ENCODE measurements around the gene TKTL1. TPM values are rescaled to one million over a fixed set of nuclear protein-coding genes. Genes with fewer than 3 reads are reported as not detected.
A peak's percentile ranks its signal among the peaks of the same experiment; 100 is the strongest.

Gene TKTL1
- total RNA-seq, 1 donor from 2014 or later: 0.91 TPM

- no peaks in the 10 kb centered on the region for H3K9me3 Mint-ChIP-seq
These were observed 63.2 kb downstream of the TKTL1 start for GRCh38 chrX:154358829-154359228.

GRCh38 chrX:154359362-154360154 lies 64.0 kb downstream of the TKTL1 start:
- Mint-ChIP-seq H3K36me3 (ENCODE audit: low read depth) (peaks cover 8% of the 10 kb centered on the region), H3K9me3 (no peaks in the 10 kb centered on the region)
- no peak for TF ChIP-seq CTCF (conservative IDR thresholded peaks at IDR 0.05)

More at GRCh38 chrX:154358829-154359228, 63.2 kb downstream of the TKTL1 start:
- peaks cover 8% of the 10 kb centered on the region for H3K36me3 Mint-ChIP-seq (ENCODE audit: low read depth)
- H3K4me3 Mint-ChIP-seq: peak overlapping the region; percentile 47
- H3K27me3 Mint-ChIP-seq (ENCODE audit: low read depth): peaks cover 5% of the 10 kb centered on the region
- TF ChIP-seq CTCF (conservative IDR thresholded peaks at IDR 0.05): no peak
- DNase-seq (ENCODE audit: low read depth, low spot score): no peak
- H3K27ac Mint-ChIP-seq (ENCODE audit: unreplicated experiment): no peak overlapping the region
- no peaks in the 10 kb centered on the region for H3K4me1 Mint-ChIP-seq

GRCh38 chrX:154360155-154360713 lies 64.6 kb downstream of the TKTL1 start:
- Mint-ChIP-seq H3K36me3 (ENCODE audit: low read depth) (peaks cover 8% of the 10 kb centered on the region), H3K4me1 (no peaks in the 10 kb centered on the region), H3K4me3 (no peak overlapping the region), H3K27me3 (ENCODE audit: low read depth) (peaks cover 5% of the 10 kb centered on the region), H3K9me3 (no peaks in the 10 kb centered on the region), H3K27ac (ENCODE audit: unreplicated experiment) (no peak overlapping the region)
- DNase-seq (ENCODE audit: low read depth, low spot score): no peak
- no peak for TF ChIP-seq CTCF (conservative IDR thresholded peaks at IDR 0.05)

More at GRCh38 chrX:154359362-154360154, 64.0 kb downstream of the TKTL1 start:
- H3K27me3 Mint-ChIP-seq (ENCODE audit: low read depth): peaks cover 5% of the 10 kb centered on the region
- no peak overlapping the region for H3K4me3 Mint-ChIP-seq
- no peak for DNase-seq (ENCODE audit: low read depth, low spot score)
- no peak overlapping the region for H3K27ac Mint-ChIP-seq (ENCODE audit: unreplicated experiment)
- no peaks in the 10 kb centered on the region for H3K4me1 Mint-ChIP-seq

GRCh38 chrX:154362085-154362742 lies 66.6 kb downstream of the TKTL1 start:
- H3K36me3 Mint-ChIP-seq (ENCODE audit: low read depth): peaks cover 8% of the 10 kb centered on the region
- no peak overlapping the region for H3K27ac Mint-ChIP-seq (ENCODE audit: unreplicated experiment)
- H3K9me3 Mint-ChIP-seq: no peaks in the 10 kb centered on the region
- no peaks in the 10 kb centered on the region for H3K4me1 Mint-ChIP-seq
- peaks cover 5% of the 10 kb centered on the region for H3K27me3 Mint-ChIP-seq (ENCODE audit: low read depth)
- no peak for TF ChIP-seq CTCF (conservative IDR thresholded peaks at IDR 0.05)
- no peak overlapping the region for H3K4me3 Mint-ChIP-seq
- DNase-seq (ENCODE audit: low read depth, low spot score): no peak

- Mint-ChIP-seq H3K4me1 (no peaks in the 10 kb centered on the region), H3K4me3 (peak overlapping the region; percentile 77), H3K36me3 (ENCODE audit: low read depth) (peaks cover 5% of the 10 kb centered on the region), H3K27me3 (ENCODE audit: low read depth) (peaks cover 5% of the 10 kb centered on the region), H3K9me3 (no peaks in the 10 kb centered on the region), H3K27ac (ENCODE audit: unreplicated experiment) (no peak overlapping the region)
- TF ChIP-seq CTCF (conservative IDR thresholded peaks at IDR 0.05): no peak
- DNase-seq (ENCODE audit: low read depth, low spot score): no peak
These were observed 68.3 kb downstream of the TKTL1 start for GRCh38 chrX:154363706-154364439.

Data from neural crest cell (in vitro differentiated cells).